Activated B cell treated with CpG ODN at 0.5 μM for 24 hours (primary cell): ENCODE measurements around the gene CTXND2. TPM values are rescaled to one million over a fixed set of nuclear protein-coding genes. Genes with fewer than 3 reads are reported as not detected.
"Not testable (repeated sequence)": the region's sequence is repeated elsewhere in the genome, so short reads cannot be mapped to it uniquely, and the experiment has no call there.

Experiments
- ATAC-seq: fragments of 200-7000 bp; cut with Tn5 transposase; one replicate; pipeline ENCODE4 v1.10.0; 2021; ENCODE audit warnings: low read depth, mild to moderate bottlenecking, moderate library complexity
- CTCF ChIA-PET: fragments of 350-600 bp; sonication (Branson Sonifier 250); formaldehyde crosslinking; loops from one replicate; lab custom pipeline; 2021; ENCODE audit warnings: antibody characterized with exemption; lab: Charles Lee
- POLR2A ChIA-PET: fragments of 350-600 bp; sonication (Branson Sonifier 250); formaldehyde crosslinking; loops from one replicate; lab custom pipeline; 2021; ENCODE audit warnings: antibody characterized with exemption; lab: Charles Lee
- DNase-seq: peaks from one replicate; pipeline ENCODE4 v3.0.0; 2022
- H3K27ac Mint-ChIP-seq: one replicate; pipeline ENCODE4 v1.8.0; 2020; ENCODE audit warnings: mixed read lengths
- H3K27me3 Mint-ChIP-seq: one replicate; pipeline ENCODE4 v1.8.0; 2021; ENCODE audit warnings: mixed read lengths
- H3K36me3 Mint-ChIP-seq: one replicate; pipeline ENCODE4 v1.8.0; 2021; ENCODE audit warnings: low read depth, mixed read lengths
- H3K4me1 Mint-ChIP-seq: one replicate; pipeline ENCODE4 v1.8.0; 2021; ENCODE audit warnings: mixed read lengths
- H3K4me3 Mint-ChIP-seq: one replicate; pipeline ENCODE4 v1.8.0; 2020; ENCODE audit warnings: mild to moderate bottlenecking, mixed read lengths
- H3K9me3 Mint-ChIP-seq: one replicate; pipeline ENCODE4 v1.8.0; 2020; ENCODE audit warnings: mixed read lengths
- intact Hi-C: fragments of 100-400 bp; cut with micrococcal nuclease; formaldehyde crosslinking; loops from one replicate; pipeline ENCODE4 v1.15.1; 2024
- total RNA-seq: library from RNA; stranded (reverse); gene quantifications from 2 replicates; pipeline ENCODE4 v1.2.3, GENCODE V29; 2022
- TF ChIP-seq, protein P1 (sequence below): fragments of 200-600 bp; IDR thresholded peaks from one replicate; pipeline ENCODE4 v1.8.0; 2022; ENCODE audit warnings: antibody characterized with exemption, mild to moderate bottlenecking

CTXND2 gene
- total RNA-seq, 1 donor from 2014 or later = not detected

DNA sequence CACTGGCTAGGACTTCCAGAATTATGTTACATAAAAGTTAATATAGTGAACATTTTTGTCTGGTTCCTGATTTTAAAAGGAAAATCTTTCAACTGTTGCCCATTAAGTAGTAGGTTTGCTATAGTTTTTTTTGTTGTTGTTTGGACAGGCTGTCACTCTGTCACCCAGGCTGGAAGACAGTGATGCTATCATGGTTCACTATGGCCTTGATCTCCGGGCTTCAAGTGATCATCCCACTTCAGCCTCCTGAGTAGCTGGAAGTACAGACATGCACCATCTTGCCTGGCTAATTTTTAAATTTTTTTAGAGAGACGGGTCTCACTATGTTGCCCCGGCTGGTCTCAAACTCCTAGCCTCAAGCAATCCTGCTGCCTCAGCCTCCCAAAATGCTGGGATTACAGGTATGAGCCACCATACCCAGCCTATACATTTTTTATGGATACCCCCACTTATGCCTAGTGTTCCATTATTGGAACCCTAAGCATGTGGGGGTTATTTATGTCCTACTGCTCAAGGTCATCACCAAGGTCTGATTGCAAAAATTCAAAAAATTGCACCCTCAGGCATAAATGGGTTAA, 6.5 kb downstream of the CTXND2 start:
- H3K36me3 Mint-ChIP-seq = no peaks in the 10 kb centered on the region
- TF ChIP-seq, protein P1, sequence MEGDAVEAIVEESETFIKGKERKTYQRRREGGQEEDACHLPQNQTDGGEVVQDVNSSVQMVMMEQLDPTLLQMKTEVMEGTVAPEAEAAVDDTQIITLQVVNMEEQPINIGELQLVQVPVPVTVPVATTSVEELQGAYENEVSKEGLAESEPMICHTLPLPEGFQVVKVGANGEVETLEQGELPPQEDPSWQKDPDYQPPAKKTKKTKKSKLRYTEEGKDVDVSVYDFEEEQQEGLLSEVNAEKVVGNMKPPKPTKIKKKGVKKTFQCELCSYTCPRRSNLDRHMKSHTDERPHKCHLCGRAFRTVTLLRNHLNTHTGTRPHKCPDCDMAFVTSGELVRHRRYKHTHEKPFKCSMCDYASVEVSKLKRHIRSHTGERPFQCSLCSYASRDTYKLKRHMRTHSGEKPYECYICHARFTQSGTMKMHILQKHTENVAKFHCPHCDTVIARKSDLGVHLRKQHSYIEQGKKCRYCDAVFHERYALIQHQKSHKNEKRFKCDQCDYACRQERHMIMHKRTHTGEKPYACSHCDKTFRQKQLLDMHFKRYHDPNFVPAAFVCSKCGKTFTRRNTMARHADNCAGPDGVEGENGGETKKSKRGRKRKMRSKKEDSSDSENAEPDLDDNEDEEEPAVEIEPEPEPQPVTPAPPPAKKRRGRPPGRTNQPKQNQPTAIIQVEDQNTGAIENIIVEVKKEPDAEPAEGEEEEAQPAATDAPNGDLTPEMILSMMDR = no peak
- ATAC-seq = no peak
- peaks cover 24% of the 10 kb centered on the region for H3K4me1 Mint-ChIP-seq
- H3K4me3 Mint-ChIP-seq = no peak overlapping the region
- CTCF ChIA-PET = no interaction called here
- no peak overlapping the region for H3K27ac Mint-ChIP-seq
- no peaks in the 10 kb centered on the region for H3K27me3 Mint-ChIP-seq
- H3K9me3 Mint-ChIP-seq = no peaks in the 10 kb centered on the region
- intact Hi-C loops = no loop called here
- POLR2A ChIA-PET = no interaction called here
- DNase-seq = no peak

DNA sequence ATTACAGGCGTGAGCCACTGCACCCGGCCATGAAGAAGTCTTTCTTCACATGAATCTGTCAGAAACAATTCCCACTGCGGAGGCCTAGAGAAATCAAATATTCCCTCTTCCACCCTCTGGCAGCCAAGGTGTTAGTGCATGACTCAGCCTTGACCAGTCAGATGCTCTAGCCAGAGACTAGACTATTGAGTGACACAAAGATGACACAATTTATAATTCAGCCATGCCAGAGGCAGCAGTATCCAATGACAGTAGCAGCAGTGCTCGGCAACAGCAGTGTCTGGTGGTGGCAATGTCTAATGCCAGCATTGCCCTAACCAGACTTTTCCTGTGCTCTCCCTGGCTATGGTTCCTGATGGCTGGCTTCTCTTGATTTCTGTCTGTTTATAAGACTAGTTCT, 8.7 kb downstream of the CTXND2 start:
- ATAC-seq = no peak
- Mint-ChIP-seq H3K27ac (no peak overlapping the region), H3K4me1 (peaks cover 10% of the 10 kb centered on the region), H3K9me3 (no peaks in the 10 kb centered on the region), H3K27me3 (no peaks in the 10 kb centered on the region), H3K4me3 (no peak overlapping the region), H3K36me3 (no peaks in the 10 kb centered on the region)
- TF ChIP-seq, protein P1 = no peak
- DNase-seq = no peak
- intact Hi-C loops = no loop called here
- ChIA-PET POLR2A (no interaction called here), CTCF (no interaction called here)

DNA sequence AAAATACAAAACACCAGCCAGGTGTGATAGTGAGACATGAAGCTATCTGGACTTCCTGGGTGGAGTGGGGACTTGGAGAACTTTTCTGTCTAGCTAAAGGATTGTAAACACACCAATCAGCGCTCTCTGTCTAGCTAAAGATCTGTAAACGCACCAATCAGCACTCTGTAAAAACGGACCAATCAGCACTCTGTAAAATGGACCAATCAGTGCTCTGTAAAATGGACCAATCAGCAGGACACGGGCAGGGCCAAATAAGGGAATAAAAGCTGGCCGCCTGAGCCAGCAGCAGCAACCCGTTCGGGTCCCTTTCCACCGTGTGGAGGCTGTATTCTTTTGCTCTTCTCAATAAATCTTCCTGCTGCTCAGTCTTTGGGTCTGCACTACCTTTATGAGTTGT, 12.9 kb downstream of the CTXND2 start:
- POLR2A ChIA-PET, H3K4me1 Mint-ChIP-seq, CTCF ChIA-PET, H3K9me3 Mint-ChIP-seq, intact Hi-C loops, H3K27ac Mint-ChIP-seq, H3K36me3 Mint-ChIP-seq, DNase-seq, ATAC-seq, H3K4me3 Mint-ChIP-seq, H3K27me3 Mint-ChIP-seq: not testable (repeated sequence)

DNA sequence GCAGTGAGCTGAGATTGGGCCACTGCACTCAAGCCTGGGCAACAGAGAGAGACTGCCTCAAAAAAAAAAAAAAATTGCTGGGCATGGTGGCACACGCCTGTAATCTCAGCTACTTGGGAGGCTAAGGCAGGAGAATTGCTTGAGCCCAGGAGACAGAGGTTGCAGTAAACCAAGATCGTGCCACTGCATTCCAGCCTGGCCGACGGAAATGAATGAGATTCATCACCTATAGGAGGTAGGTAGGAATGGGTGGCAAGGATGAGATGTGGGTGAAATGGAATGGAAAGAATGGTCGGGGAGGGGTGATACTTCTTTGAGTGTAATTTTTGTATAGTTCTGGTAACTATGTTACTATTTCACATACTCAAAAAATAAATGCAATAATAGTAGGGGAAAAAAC, 15.4 kb downstream of the CTXND2 start:
- DNase-seq = no peak
- Mint-ChIP-seq H3K27me3 (no peaks in the 10 kb centered on the region), H3K4me3 (no peak overlapping the region), H3K4me1 (no peaks in the 10 kb centered on the region), H3K36me3 (no peaks in the 10 kb centered on the region), H3K27ac (no peak overlapping the region), H3K9me3 (no peaks in the 10 kb centered on the region)
- POLR2A ChIA-PET = interaction anchor here (0.7 kb wide), 1 partner anchor 522 kb away, joined by 7 read pairs; no protein-coding TSS in a partner anchor
- intact Hi-C loops = no loop called here
- CTCF ChIA-PET = no interaction called here
- ATAC-seq = no peak
- TF ChIP-seq, protein P1 = no peak

DNA sequence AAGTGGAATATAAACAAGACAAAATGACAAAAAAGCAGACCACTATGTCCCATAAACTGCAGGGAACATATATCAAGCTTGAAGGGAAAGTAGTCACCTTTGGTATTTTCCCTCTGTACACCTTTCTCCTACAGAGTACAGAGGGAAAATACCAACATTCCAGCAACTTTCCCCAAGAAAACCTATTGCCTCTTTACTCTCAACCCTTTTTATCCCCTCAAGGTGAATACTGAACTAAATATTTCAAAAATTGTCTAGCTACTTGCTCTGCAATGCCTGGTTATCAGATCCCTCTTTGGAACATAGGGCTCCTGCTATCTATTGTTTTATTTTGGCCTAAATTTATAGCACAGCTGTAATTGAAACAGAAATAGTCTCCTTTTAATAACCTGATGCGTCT, 15.8 kb downstream of the CTXND2 start:
- Mint-ChIP-seq H3K9me3 (no peaks in the 10 kb centered on the region), H3K27me3 (no peaks in the 10 kb centered on the region), H3K27ac (no peak overlapping the region), H3K4me3 (no peak overlapping the region), H3K4me1 (no peaks in the 10 kb centered on the region), H3K36me3 (no peaks in the 10 kb centered on the region)
- intact Hi-C loops = no loop called here
- ChIA-PET POLR2A (no interaction called here), CTCF (no interaction called here)
- TF ChIP-seq, protein P1 = no peak
- no peak for ATAC-seq
- no peak for DNase-seq

DNA sequence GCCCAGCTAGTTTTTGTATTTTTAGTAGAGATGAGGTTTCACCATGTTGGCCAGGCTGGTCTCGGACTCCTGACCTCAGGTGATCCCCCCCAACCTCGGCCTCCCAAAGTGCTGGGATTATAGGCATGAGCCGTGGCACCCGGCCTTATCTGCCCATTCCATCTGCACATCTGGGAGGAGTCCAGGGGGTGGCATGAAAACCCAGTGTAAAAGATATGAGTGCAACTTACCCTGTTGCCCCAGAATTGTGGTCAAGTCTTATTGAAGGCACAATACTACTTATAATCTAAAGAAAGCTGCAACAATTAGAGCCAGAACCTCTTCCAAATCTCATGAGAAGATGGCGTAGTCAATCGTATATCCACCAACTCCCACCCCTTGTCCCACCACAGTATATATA, 18.4 kb downstream of the CTXND2 start:
- Mint-ChIP-seq H3K9me3 (no peaks in the 10 kb centered on the region), H3K4me1 (peaks cover 6% of the 10 kb centered on the region), H3K36me3 (no peaks in the 10 kb centered on the region), H3K27me3 (no peaks in the 10 kb centered on the region), H3K27ac (no peak overlapping the region), H3K4me3 (no peak overlapping the region)
- ChIA-PET CTCF (no interaction called here), POLR2A (interaction anchor here (0.7 kb wide), 1 partner anchor 542 kb away, joined by 4 read pairs; no protein-coding TSS in a partner anchor)
- intact Hi-C loops = no loop called here
- ATAC-seq = no peak
- TF ChIP-seq, protein P1 = no peak
- DNase-seq = no peak
